IPS DF 4.7 (cell line): Measurements from ENCODE around the gene MAP3K5.
"Not testable (repeated sequence)": the region's sequence is repeated elsewhere in the genome, so short reads cannot be mapped to it uniquely, and the experiment has no call there.

Experiments used
- DNase-seq: peaks from one replicate; pipeline ENCODE4 v3.0.0-alpha.2; 2013; ENCODE audit warnings: low spot score; ENCODE audit errors: extremely low read depth

Gene MAP3K5

DNA sequence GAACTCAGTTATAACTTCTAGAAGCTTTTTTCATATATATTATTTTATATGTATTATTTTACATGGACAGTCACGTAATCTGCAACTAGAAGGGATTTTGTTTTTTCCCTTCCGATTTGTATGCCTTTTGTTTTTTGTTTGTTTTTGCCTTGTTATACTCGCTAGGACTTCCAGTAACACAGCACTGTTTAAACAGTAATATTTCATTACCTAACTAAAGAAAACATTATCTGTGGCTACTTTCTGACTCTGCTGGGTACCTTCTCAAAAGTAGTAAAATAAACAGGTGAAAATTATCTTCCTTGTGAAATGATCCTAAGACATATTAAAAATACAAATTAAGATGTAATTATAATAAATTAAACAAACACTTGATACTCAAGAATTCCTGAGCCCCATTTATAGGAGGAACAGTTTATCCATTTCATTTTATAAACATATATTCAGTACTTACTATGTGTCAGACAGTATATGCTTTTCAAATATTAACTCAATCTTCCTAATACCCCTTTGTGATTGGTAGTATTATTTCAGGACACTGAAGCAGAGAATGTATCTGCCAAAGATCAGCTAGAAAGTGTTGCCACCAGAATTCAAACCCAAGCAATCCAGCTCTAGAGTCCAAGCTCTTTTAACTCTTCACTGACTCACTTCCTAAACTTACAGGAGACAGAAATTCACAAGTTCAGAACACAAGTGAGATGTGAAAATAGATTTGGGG, 65.3 kb downstream of the MAP3K5 start:
- DNase-seq, result no peak

DNA sequence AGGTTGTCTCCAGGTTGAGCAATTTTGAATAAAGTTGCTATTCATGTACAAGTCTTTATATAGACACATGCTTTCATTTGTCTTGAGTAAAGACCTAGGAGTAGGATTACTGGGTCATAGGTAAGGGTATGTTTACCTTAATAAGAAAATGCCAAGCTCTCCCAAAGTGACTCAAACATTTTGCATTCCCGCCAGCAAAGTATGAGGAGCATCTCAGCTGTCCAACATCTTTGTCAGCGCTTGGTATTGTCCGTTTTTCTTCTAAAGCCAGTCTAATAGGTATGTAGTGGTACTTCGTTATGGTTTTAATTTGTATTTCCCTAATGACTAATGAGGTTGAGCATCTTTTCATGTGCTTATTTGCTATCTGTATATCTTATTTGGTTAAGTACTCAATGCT, 67.2 kb downstream of the MAP3K5 start:
- no peak for DNase-seq

DNA sequence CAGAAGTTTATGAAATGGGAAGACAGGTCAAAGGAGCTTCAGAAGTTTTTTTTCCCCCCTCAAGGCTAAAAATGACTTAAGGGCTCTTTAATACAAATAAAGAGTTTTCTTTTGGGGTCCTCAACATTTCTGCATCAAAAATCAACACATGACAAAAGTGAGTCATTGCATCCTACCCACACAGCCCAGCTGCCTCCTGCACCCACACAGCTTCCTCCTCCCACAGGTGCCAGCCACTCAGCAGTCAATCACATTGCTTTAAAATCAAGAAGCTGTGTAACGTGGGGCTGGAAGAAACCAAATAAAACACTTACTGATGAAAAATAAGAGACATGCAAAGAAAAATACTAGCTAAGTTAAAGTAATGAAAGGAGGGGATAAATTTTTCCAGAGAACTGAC, 68.5 kb downstream of the MAP3K5 start:
- no peak for DNase-seq

DNA sequence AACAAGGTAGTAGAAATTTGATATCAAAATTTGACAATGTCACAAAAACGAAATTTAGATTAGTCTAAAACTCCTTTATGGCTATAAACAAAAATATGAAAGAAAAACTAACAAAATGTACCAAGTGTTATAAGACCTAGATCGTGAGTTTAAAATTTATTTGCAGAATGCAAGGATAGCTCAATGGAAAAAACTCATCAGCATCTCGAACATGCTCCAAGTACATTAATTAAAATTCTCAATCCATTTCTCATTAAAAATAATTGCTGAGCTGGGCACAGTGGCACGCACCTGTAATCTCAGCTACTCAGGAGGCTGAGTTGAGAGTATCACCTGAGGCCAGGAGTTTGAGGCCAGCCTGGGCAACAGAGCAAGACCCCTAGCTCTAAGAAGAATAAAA, 70.8 kb downstream of the MAP3K5 start:
- no peak for DNase-seq

DNA sequence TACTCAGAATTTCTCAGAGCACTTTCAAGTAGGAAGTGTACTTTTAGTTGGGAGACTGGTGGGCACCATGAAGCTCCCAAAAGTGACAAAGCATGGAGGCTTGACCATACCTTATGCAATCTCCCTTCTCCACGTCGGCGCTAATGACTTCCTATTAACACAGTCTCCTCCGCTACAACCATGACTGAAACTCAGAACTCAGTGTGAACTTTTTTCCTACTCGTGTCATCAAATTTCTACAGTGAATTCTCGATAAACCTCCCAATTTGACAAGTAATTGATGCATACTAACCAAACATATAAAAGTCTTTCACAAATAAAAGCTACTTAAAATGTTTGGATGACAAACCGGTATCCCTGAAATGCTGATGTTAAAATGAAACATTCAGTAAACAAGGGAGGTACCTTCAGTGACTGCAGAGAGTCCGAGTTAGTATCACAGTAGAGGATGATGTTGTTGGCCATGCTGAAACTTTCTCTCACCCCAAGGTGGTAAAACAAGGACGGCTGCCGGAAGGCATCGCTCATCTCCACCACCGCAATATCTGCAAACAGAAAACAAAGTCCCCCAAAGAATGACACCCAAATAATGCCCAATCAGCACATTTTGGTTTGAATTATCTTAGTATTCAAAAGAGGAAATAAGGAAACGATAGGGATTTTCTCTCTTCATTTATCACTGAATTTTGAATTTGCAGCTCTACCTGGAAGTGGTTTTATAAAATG, 72.1 kb downstream of the MAP3K5 start:
- no peak for DNase-seq

DNA sequence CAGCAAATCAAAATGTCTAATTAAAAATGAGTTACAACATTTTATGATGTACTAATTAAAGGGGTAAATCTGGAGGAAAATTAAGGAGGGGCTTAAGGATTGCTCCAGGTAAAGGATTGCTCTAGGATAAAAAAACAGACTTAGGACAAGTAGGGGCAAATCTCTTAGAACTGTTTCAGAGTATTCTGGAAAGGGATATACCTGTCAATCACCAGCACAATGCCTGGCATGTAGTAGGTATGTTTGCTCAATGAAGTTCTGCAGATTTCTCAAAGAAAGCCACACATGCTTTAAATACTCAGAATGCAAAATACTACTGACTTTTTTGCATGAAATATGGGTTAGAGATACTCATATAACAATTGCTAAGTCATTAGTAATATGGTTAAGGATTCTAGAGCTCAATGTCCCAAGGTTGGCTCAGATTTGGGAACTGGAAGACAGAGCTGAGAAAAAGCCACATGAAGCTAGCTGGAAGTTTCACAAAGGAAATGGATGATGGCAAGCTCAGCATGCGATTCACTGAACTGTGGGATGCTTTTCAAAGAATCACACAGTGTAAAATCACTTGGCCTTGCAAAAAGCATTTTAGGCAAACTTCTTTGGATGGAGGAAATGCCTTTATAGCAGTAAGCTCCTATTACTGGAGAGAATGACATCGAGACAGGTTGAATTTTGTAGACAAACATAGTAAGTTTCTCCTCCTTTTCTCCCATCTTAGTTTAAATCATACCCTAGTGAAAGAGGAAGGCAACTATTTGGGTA, 72.8 kb downstream of the MAP3K5 start:
- DNase-seq, result no peak

DNA sequence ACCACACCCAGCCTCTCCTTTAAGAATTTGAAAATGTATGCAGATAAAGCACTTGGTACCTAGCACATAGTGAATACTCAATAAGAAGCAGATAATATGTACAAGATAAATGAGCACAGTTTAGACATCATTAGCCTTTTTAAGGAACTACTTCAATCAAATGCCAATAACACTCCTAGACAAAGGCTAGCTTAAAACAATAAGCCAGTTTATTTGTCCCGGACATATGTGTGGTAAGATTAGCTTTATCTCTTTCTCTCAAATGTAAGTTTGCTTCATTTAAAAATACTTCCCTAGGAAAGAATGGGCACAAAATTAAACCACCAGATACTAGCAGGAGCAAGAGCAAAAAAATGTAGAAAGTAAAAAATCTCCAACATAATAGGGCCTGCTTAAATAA, 73.8 kb downstream of the MAP3K5 start:
- no peak for DNase-seq

DNA sequence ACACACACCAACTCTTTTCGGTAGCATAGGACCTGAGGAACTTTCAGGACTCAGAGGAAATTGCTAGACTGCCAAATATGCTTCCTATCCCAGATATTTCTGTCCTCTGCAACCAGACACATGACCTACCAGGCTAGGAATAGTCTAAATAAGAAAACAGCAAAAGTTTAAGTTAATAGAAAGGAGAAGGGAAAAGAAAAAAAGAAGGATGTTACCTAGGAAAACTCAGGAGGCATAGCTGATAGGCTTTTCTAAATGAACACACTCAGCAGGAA, 74.6 kb downstream of the MAP3K5 start:
- no peak for DNase-seq

DNA sequence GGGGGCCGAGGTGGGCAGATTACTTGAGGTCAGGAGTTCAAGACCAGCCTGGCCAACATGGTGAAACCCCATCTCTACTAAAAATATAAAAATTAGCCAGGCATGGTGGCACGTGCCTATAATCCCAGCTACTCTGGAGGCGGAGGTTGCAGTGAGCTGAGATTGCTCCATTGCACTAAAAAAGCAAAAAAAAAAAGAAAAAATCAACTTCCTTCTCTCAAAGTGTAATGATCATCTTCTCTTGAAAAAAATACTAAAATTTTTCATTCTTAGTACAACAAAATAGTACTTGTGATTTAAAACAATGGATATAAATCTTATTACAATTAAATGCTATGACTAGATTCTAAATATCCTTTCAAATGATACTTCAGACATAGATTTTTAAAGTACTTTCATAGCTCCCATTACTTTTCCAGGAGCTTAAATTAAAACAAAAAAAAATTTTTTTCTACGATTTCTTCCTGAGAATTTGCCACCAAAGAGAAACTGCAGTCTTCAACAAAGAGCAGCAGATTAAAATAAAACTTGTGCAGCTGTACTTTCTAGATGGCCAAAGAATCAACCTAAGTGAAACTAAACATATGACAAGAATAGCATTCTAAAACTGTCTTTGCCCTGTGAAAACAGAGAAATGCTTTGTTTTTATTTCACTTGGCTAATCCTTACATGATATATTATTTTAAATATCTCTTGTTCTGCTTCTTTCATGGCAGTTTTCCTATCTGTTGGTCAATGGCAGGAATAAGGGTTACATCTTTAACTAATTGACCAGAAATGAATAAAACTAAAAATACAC, 75.2 kb downstream of the MAP3K5 start:
- DNase-seq, result no peak

DNA sequence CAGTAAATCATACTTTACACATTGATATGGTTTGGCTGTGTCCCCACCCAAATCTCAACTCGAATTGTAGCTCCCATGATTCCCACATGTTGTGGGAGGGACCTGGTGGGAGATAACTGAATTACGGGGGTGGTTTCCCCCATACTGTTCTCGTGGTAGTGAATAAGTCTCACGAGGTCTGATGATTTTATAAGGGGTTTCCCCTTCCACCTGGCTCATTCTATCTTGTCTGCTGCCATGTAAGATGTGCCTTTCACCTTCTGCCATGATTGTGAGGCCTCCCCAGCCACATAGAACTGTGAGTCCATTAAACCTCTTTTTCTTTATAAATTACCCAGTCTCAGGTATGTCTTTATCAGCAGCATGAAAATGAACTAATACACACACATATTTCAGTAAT, 79.6 kb downstream of the MAP3K5 start:
- DNase-seq, result not testable (repeated sequence)

DNA sequence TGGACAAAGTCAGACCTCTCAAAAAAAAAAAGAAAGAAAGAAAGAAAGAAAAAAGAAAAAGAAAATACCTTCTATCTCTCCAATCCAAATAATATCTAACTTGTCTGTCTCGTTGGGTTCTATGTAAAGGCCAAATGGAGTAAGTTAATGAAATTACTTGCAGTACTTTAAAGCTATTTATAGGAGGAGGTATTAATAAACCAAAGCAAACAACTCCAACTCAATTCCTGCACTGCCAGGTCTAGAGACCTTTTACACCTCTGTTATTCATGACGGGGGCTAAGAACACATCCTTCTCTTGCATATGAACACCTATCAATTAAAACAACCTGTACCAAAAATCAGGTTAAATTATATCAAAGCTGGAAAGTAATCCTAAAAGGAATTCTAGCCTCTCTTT, 80.6 kb downstream of the MAP3K5 start:
- no peak for DNase-seq

DNA sequence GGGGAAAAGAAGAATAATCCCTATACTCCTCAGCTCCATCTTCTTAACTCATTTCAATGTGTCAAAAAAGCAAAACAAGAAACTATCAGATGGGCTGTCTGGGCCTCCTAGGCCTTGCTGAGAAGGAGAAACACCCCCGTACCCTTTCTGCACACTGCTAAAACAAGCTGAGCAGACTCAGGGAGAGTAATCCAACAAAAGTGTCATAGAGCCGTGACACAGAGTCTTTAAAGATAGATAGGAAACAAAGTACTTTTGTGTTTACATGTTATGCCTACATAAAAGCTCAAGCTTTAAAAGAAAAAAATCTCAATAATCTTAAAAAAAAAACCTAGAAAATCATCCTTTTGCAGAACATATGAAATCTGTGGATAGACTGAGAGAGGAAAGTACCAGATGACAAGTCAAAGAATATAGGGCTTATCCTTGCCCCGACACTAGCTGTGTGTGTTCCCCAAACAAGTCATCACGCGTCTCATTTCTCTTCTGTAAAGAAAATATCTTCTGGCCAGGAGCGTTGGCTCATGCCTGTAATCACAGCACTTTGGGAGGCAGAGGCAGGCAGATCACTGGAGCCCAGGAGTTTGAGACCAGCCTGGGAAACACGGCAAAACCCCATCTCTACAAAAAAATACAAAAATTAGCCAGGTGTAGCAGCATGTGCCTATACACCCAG, 81.3 kb downstream of the MAP3K5 start:
- DNase-seq, result no peak

DNA sequence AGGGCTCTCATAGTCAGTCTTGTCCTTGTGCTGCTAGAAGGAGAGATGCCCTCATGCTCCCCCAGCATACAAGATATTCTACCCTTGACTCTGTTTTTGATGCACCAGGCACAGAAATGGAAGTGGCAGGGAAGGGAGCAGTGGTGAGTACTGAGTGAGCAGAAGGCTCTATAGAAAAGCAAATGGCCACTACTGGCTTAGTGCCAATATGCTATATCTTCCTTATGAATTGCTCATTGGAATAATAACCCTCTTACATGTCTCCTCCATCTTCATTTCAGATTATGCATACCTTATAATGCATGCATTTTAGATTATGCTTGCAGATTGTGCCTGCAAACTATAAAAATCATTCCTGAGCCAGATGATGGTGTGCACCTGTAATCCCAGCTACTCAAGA, 82.8 kb downstream of the MAP3K5 start:
- no peak for DNase-seq

DNA sequence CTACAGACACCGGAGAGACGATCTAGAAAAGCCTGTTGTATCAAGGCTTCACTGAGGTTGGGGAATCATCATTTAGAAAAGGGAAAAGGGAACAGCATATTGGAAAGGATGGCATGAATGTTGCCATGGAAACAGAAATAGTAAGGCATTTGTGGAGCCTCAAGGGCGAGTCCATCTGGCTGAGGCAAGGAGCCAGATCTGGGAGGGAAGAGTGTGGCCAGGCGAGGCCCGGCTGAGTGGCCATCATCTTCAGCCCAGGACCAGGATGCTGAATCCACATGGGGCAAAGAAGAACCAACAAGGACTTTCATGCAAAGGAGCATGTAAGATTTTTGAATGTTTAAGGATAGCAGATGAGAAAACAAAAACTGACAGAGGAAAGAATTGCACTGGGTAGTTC, 85.8 kb downstream of the MAP3K5 start:
- no peak for DNase-seq

DNA sequence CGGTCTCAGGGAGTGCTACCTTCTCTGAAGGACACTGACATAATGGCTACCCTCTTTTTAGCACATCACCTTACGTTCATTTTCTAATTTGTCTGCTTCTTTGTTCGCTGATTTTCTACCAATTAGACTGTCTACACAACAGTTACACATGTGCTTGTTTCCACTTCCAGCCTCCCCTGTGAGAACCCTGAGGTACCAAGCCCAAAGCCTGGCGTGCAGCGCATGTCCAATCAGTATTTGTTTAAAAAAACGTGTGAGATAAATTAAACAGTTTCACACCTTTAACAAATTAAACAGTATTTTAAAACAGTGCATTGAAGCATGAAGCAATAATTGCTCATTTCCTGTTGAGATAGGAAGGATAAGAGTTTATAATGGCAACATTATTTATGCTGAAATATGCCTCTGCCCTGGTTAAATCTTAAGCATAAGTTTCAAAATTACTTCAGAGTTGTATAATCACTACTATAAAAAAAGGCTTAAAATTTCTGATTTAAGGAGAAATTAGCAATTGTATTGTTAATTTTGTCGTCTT, 88.9 kb downstream of the MAP3K5 start:
- DNase-seq, result no peak

DNA sequence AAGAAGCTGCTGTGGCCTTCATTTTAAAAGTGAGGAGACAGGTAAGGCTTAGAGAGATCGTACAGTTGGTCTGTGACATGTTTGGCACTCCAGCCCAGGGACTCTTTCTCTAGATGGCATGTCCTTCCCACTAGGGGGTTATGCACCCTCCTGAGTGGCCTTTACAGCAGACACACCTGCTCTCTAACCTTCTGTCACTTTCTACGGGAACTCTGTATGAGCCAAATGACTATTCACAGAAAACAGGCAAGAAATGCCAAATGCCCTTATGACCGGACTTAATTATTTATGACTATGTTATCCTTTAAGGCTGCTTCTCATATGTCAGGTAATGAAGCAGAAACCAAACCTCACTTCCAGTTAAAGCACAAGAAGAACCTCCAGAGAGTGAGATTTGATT, 91.2 kb downstream of the MAP3K5 start:
- no peak for DNase-seq

DNA sequence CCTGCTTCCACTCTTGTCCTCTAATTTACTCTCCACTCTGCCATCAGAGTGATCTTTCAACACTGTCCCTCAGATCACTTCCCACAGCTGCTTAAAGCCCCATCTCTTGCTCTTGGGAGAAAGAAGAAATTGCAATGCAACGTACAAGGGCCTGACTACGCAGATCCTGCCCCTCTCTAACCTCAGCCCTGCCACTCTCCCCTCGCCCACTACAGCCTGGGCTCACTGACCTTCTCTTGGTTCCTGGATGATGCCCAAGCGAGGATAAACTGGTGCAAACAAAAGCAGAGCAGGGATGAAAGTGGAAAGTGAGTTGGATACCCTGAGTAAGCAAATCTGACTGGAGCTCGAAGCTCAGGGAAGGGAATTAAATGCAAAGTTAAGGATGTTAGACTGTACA, 92.9 kb downstream of the MAP3K5 start:
- no peak for DNase-seq

DNA sequence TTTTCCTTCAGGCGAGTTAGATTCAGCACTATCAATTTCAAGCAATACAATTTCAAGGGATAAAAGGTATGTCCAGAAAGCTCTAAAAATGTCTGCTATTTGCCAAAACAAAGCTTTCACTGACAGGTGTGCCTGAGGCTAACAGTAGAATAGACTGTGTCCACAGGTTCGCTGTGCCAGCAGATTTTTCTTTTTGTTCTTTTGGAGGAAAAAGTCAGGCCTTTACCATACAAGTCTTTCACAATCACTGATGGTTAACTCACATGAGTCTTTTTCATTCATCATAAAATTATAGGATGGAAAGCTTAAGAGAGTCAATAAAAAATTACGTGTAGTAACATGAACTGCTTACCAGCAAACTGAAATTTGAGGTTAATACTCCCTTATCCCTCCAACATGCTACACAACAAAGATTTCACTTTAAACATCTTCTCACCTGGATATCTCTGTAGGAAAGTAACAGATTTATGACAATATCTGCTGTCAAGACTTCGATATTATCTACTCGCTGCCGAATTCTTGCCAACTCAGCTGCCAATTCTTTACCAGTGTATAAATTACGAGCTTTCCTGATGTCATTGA, 95.4 kb downstream of the MAP3K5 start:
- DNase-seq, result no peak

DNA sequence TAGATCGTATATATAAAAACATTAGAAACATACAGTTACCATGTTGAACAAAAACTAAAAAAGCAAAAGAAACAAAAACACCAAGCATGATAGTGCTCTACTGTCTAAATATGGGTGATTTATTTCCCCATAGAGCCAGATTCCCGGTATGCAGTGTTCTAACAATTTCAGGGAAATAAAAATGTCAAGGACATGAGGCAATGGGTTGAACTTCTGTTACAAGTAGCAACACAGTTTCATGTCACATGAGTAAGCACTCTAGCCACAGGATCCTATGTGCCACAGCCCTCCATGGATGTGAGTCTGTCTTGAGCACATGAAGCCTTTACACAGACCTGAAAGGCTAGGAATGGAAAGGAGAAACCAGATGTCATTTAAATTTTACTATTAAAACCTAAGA, 96.0 kb downstream of the MAP3K5 start:
- no peak for DNase-seq

DNA sequence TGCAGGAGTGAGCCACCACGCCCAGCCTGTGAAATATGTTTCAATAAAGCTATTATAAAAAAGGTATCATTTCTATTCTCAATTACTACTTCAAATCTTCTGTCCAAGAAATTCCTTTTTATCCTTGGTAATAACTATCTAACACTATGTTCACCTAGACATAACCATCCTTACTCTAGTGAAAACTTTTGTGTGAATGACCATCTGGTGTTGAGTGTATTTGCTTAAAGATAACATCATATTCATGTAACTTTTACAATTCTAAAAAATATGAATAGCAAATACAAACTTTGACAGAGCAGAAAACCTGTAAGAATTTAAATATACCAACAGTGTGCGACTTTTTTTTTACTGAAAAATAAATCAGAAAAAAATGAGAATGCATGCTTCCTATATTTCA, 96.9 kb downstream of the MAP3K5 start:
- no peak for DNase-seq

DNA sequence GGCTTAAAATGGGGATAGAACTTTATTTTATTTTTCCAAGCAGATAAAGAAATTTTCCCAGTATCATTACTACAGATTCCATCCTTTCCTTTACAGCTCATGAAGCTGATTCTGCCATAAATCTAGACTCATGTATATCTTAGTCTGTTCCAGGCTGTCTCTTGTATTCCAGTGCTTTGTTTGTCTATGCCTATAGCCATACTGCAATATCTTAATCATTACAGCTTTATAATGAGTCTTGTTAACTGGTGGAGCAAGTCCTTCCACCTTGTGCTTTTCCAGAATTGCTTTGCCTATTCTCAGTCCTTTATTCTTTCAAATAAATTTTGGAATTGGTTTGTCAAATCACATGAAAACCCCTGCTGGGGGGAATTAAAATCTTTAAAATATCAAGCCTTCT, 99.2 kb downstream of the MAP3K5 start:
- no peak for DNase-seq
